Hepatocyte (in vitro differentiated cells): Measurements from ENCODE around the gene TTF2.

Source experiments
- CTCF ChIP-seq: fragments of 200-600 bp; sonication (generic); IDR thresholded peaks from 2 replicates; pipeline ENCODE4 v1.5.1; 2016; ENCODE audit warnings: antibody characterized with exemption, mild to moderate bottlenecking; ENCODE audit not compliant: poor library complexity
- EZH2 ChIP-seq: fragments of 200-600 bp; sonication (generic); IDR thresholded peaks from 2 replicates; pipeline ENCODE4 v1.6.1; 2016; ENCODE audit warnings: antibody characterized with exemption, mild to moderate bottlenecking, borderline replicate concordance
- EZH2phosphoT487 ChIP-seq: fragments of 200-600 bp; sonication (generic); IDR thresholded peaks from one replicate; pipeline ENCODE4 v1.6.1; 2018; ENCODE audit warnings: antibody characterized with exemption, mild to moderate bottlenecking, low read depth, moderate library complexity; ENCODE audit not compliant: unreplicated experiment, severe bottlenecking

GRCh38 chr1:117147856-117148588 lies 87.9 kb downstream of the TTF2 start:
- TF ChIP-seq EZH2 = no peak
- TF ChIP-seq CTCF = no peak
- TF ChIP-seq EZH2phosphoT487 = no peak
